HG02623 (cell line): Measurements from ENCODE around the gene B3GALNT2.

ENCODE experiments used
- ATAC-seq: cut with Tn5 transposase; IDR thresholded peaks from one replicate; pipeline ENCODE4 v1.9.1; 2021; ENCODE audit warnings: moderate library complexity; ENCODE audit not compliant: unreplicated experiment

Gene B3GALNT2

DNA sequence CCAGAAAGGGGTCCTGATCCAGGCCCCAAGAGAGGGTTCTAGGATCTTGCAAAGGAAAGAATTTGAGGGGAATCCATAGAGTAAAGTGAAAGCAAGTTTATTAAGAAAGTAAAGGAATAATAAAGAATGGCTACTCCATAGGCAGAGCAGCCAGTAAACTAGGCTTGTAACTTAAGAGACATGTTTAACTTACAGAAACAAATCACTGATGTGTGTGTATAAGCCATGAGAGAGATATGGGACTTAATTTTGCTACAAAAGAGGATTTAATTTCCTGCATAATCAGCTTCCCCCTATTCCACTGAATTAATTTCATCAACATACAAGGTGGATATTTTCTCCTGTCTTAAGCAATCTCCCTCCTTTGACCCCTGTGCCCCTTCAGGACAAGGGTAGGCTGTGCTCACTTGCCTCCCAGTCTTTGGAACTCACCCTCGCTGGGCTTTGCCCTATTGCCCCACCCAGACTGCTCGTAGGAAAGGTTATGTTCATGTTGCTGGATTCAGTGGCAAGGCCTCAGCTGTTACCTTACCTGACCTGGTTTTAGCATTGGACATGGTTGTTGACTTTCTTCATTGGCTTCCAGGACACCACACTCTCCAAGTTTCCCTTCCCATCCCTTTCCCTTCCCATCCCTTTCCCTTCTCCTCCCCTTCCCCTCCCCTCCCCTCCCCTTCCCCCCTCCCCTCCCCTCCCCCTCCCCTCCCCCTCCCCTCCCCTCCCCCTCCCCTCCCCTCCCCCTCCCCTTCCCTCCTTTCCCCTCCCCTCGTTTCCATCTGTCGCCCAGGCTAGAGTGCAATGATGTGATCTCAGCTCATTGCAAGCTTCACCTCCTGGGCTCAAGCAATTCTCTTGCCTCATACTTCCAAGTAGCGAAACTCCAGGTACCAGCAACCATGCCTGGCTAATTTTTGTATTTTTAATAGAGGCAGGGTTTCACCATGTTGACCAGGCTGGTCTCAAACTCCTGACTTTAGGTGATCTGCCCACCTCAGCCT, 92.5 kb downstream of the B3GALNT2 start:
- ATAC-seq = no peak

DNA sequence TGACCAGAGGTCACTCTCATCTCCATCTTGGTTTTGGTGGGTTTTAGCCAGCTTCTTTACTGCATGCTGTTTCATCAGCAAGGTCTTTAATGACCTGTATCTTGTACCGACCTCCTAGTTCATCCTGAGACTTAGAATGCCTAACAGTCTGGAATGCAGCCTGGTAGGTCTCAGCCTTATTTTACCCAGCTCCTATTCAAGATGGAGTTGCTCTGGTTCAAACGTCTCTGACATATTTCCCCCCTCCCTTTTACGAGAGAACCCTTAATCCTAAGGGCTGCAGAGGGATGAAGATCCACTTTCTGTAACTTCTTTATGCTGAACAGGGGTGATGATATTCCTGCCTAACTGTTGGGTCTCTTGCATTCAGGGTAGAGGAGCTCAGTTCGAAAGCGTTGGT, 93.8 kb downstream of the B3GALNT2 start:
- ATAC-seq = no peak

DNA sequence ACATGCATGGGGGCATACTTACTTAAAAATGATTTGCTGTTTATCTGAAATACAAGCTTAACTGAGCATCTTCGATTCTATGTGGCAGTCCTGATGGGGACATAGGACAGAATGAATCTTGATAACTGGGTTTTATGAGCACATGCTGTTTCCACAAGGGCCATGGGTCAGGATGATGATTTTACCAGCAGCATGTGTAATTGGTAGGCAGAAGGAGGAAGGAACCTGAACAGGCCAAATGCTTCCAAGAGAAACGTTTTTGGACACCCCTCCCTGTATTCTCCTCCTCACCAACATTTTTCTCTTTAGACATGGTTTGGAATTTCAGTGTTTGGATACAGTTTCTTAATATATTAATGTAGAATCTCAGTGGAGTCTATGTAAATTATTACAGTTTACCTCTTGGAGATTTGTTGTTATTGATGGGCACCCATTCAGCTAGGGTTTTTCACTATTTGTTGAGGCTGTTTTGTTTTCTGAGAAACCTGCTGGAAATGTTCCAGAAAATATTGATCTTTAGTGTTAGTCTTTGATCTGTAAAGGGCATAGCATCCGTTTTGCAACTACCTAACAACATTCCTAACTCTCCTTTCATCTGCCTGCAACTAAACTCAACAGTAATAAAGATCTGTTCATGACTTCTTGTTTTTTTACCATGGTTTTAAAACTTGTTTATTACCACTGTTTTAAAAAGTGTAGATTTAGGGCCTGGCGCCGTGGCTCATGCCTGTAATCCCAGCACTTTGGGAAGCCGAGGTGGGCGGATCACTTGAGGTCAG, 95.0 kb downstream of the B3GALNT2 start:
- no peak for ATAC-seq

DNA sequence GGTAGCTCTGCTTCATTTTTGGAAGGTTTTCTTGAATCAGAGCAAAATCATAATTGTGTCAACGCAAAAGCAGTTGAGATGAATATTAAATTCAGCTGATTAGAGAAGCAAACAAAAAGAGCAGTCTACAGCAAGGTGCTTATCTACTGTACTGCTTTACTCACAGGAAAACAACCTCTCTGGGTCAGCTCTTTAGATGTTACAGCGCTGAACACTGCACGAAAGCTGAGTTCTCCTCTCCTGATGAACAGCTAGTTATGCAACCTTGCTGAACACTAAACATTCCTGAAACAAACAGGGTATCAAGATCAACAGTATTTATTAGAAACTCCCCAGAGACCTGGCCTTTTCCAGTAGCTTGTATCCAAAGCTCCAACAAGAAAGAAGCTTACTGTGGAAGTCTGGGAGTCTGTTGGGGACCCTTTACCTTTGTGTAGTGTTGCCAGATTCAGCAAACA, 95.7 kb downstream of the B3GALNT2 start:
- no peak for ATAC-seq

DNA sequence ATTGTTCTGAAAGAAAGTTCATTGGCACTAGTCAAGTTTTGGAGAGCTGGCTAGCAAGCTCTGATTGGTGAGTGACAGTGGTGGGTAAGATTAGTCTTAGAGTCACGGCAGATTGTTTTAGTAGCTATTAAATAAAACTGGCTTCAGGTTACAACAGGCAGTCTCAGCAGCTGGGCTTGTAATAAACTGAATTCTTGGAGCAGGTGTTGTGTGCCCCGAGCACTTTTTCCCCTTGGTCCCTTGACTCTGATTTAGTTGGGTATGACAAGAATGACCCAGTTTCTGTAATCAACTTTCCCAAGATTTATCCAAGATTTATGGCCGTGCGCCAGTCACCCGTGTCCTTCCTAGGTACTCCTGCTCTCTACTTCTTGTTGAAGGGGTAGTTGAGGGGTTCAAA, 96.8 kb downstream of the B3GALNT2 start:
- no peak for ATAC-seq

DNA sequence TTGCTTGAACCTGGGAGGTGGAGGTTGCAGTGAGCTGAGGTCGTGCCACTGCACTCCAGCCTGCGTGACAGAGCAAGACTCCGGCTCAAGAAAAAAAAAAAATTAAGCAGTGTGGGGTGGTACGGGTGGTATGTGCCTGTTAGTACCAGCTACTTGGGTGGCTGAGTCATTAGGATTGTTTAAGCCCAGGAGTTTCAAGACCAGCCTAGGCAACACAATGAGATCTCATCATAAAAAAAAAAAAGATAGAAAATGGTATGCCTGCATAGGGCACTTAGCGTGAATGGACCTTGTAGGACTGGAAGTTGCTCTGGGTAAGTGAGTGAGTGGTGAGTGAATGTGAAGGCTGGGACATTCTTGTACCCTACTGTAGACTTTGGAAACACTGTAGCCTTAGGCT, 100.1 kb downstream of the B3GALNT2 start:
- ATAC-seq = no peak

DNA sequence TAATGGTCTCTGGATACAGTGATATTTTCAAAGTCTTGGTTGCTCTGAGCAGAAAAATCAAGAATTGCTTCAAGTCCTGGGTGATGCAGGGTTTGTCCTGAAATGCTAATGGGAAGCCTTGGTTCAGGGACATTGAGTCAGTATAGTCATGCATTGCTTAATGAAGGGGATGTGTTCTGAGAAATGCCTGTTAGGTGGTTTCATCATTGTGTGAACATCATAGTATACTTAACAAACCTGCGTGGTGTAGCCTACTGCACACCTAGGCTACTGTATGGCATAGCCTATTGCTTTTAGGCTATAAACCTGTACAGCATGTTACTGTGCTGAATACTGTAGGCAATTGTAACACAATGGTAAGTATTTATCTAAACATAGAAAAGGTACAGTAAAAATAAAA, 100.7 kb downstream of the B3GALNT2 start:
- no peak for ATAC-seq

DNA sequence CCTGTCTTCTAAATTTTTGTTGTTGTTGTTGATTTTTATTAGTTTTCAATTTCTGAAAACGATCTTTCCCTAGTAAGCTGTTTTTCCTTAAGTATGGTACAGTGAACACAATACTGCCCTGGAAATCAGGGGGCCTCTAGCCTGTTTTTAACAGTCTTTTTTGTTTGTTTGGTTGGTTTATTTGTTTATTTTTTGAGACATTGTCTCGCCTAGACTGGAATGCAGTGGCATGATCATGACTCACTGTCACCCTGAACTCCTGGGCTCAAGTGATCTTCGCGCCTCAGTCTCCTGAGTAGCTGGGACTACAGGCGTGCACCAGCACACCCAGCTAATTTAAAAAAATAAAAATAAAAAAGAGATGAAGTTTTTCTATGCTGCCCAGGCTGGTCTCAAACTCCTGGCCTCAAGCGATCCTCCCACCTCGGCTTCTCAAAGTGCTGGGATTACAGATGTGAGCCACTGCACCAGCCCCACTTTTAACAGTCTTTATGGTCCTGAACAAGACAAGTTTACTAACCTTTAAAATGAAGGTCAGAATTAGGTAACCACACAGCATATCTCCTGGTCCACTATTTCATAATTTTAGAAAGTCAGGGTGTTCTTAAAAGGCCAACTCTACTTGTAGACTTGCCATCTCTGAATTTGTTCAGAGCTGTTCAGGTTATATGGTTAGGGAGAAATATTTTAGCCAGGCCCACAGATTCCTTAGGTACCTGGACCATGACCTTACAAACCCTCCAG, 101.6 kb downstream of the B3GALNT2 start:
- ATAC-seq = no peak

DNA sequence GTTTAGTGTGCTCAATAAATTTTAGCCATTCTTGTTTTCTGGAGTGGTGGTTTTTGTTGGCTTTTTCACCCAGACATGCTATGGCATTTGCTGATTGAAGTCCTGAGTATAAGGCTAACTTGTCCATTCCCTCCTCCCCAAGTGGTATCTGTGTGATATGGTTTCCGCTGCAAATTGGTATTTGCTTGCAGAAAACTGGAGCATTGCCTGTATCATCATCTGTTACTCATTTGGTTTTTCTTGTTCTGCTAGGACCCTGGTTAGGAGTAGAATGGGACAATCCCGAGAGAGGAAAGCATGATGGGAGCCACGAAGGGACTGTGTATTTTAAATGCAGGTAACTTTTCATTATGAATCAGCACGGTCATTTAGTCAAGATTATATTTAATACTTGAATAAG, 103.0 kb downstream of the B3GALNT2 start:
- no peak for ATAC-seq
